GM19240 (cell line): ENCODE measurements around the gene HLF.

Experiments
- DNase-seq: peaks from one replicate; pipeline ENCODE4 v3.0.0; 2011; ENCODE audit warnings: low spot score; ENCODE audit not compliant: insufficient read length

Gene HLF

GRCh38 chr17:55274355-55275255 lies 9.8 kb downstream of the HLF start:
- DNase-seq = no peak

- DNase-seq = no peak
Measured at GRCh38 chr17:55275894-55276804, 11.4 kb downstream of the HLF start.

- DNase-seq = no peak
Measured at GRCh38 chr17:55278173-55278961, 13.6 kb downstream of the HLF start.

GRCh38 chr17:55279203-55279602 lies 14.4 kb downstream of the HLF start:
- no peak for DNase-seq

GRCh38 chr17:55279788-55280187 lies 15.0 kb downstream of the HLF start:
- DNase-seq = no peak

- DNase-seq = no peak
Measured at GRCh38 chr17:55280212-55280611, 15.5 kb downstream of the HLF start.

- DNase-seq = no peak
Measured at GRCh38 chr17:55281649-55282378, 17.1 kb downstream of the HLF start.

- DNase-seq = no peak
Measured at GRCh38 chr17:55282379-55282702, 17.6 kb downstream of the HLF start.

- DNase-seq = no peak
Measured at GRCh38 chr17:55282741-55283140, 18.0 kb downstream of the HLF start.

GRCh38 chr17:55283256-55283965 lies 18.7 kb downstream of the HLF start:
- DNase-seq = no peak

GRCh38 chr17:55284001-55284884 lies 19.5 kb downstream of the HLF start:
- DNase-seq = no peak

GRCh38 chr17:55284944-55285339 lies 20.2 kb downstream of the HLF start:
- DNase-seq = no peak

- no peak for DNase-seq
Measured at GRCh38 chr17:55285340-55286301, 20.9 kb downstream of the HLF start.

GRCh38 chr17:55286681-55287589 lies 22.2 kb downstream of the HLF start:
- DNase-seq = no peak

GRCh38 chr17:55288356-55289105 lies 23.8 kb downstream of the HLF start:
- DNase-seq = no peak

- no peak for DNase-seq
Measured at GRCh38 chr17:55289106-55289446, 24.3 kb downstream of the HLF start.
